HG03280 (cell line): ENCODE data around the gene CBY1.

Experiments used
- ATAC-seq: cut with Tn5 transposase; IDR thresholded peaks from one replicate; pipeline ENCODE4 v1.9.1; 2021; ENCODE audit warnings: mild to moderate bottlenecking, moderate library complexity; ENCODE audit not compliant: unreplicated experiment

Gene CBY1

DNA sequence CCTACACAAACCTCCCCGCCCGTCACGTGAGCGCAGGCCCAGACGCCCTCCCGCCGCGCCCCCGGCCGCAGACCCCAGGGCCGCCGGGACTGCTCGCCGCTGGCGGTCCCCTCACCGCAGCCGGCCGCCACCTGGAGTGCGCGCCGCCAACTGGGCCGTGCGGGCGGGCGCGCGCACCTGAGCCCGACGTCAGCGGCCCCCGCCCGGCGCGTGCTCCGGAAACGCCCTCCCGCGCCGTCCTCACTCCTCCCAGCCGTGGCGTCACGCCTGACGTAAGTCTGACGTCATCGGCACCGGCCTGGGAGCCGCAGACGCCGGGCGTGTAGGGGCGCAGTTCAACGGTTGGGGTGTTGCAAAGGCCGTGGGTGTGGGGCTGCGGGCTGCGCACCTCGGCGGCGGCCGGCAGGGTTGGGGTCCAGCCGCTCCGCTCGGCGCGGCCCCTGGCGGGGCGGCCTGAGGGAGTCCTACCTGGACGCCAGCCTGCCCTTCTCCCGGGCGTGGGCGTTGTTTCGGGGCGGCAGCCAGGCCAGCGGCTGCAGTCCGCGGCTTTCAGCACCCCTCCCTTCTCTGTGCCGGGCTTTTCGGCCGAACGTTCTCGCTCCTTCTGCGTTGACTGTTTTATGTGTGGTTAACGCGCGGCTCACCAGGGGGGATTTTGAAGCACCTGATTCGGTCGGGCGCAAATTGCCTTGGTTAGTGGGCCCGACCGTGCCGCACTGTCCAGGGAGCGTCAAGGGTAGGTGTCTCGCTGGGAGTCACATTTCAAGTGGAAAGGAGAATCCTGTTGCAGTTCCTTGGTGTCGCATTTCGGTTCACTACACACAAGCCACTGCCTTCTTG is 44.6 kb downstream of the CBY1 start, which contains the start of gene JOSD1:
Gene JOSD1 (minus strand): TSS at position 155 of the 840 bp plus-strand sequence. CDS start 956 bp downstream, outside the sequence.
- peak; percentile 40 for ATAC-seq

GRCh38 chr22:38704654-38705234 is 48.3 kb downstream of the CBY1 start:
- no peak for ATAC-seq

GRCh38 chr22:38705235-38706100 is 49.0 kb downstream of the CBY1 start, which contains the start of gene GTPBP1:
GTPBP1 (plus strand) TSS chr22:38705944; CDS start chr22:38705956, 12 bp downstream.
- ATAC-seq: peak; percentile 67

GRCh38 chr22:38706101-38706900 is 49.9 kb downstream of the CBY1 start:
- ATAC-seq: peak; percentile 1

- ATAC-seq: no peak
Measured at GRCh38 chr22:38706901-38707195, 50.4 kb downstream of the CBY1 start.

DNA sequence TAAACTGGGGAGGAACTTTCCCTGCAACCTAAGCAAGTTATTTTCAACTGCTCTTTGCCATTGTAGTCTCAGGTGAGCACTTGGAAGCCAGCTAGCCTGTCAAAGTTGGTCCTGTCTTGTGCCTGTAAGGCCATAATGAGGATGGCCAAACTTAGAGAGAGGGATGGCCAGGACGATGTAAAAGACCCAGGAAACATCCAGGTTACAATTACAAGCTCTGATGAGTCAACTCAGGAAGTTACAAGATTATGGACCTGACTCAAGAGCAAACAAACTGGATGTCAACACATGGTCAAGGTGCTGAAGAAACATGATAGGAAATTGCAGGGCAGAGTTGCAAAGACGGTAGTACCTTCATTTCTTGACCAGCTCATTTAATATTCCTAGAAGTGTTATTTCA is 50.9 kb downstream of the CBY1 start:
- ATAC-seq: no peak

GRCh38 chr22:38707984-38708383 is 51.5 kb downstream of the CBY1 start:
- no peak for ATAC-seq

DNA sequence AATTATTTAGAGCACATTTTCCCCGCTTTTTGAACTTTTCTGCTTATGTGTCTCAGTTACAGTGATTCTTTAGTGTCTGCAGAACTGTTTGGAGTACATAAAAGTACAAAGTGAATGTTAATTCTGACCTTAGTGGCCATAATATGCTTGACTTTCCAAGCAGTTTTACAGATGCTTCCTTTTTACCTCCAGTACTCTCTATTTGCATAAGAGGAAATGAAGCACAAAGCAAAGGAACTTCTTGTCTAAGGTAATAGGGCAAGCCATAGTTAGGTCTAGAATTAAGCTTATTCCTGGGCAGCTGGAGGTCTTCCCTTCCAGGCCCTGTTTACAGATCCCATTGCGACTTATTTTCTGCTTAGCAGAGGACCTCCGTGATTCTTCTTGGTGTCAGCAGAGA is 52.9 kb downstream of the CBY1 start:
- no peak for ATAC-seq

GRCh38 chr22:38710351-38710750 is 53.9 kb downstream of the CBY1 start:
- ATAC-seq: no peak

DNA sequence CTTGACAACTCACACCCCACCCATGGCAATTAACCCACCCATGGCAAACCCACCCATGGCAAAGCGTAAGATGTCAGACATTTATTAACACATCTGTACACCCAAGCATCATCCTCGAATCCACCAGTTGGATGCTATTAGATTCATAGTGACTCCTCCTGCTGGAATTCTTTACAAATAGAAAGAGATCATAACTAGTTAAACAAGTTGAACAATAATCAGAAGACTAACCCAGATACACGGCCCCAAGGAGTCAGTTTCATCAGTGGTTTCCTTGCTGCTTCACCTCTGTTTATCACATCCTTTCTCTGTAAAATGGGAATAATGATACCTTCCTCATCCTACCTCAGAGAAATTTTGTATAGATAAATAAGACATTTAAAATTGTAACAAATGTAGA is 54.4 kb downstream of the CBY1 start:
- no peak for ATAC-seq

- ATAC-seq: no peak
Measured at GRCh38 chr22:38712486-38713207, 56.2 kb downstream of the CBY1 start.

- ATAC-seq: no peak
Measured at GRCh38 chr22:38713921-38714320, 57.5 kb downstream of the CBY1 start.

DNA sequence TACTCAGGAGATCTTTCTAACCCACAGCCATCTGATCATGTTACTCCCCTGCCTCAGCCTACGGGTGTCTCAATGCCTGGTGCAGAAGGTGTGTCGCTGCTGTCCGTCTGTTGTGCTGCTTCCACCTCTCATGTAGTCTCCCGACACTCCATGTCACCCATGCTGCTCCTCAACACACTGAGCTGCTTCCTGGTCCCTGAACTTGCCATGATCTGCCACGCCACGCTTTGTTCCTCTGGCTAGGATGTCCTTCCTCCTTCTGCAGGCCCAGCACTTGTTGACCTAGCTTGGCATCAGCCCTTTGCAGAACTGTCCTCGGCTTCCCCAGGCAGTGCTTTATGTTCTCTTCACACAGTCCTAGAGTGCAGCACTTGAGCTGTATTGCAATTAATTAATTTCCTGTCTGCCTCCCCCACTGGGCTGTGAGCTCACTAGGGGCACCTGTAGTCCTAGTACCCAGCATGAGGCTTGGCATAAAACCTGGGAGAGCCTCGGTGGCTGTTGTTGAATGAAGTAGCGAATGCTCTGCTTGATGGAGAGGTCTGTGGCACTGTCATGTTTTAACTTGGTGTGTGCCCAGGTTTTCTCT is 58.8 kb downstream of the CBY1 start:
- ATAC-seq: no peak

DNA sequence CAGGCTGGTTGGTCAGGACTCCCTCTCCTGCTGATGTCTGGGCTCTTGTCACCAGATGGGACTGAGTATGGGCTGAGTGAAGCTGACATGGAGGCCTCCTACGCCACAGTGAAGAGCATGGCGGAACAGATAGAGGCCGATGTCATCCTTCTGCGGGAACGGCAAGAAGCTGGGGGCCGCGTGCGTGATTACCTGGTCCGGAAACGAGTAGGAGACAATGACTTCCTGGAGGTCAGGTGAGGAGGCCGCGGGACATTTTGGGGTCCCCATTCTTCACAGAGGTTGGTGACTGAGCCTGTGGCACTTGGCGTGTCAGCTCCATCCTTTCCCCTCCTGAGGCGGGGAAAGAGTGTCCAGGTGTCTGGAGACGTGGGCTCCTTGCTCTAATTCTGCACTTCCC is 59.4 kb downstream of the CBY1 start:
- ATAC-seq: no peak

- no peak for ATAC-seq
Measured at GRCh38 chr22:38716271-38716670, 59.8 kb downstream of the CBY1 start.

DNA sequence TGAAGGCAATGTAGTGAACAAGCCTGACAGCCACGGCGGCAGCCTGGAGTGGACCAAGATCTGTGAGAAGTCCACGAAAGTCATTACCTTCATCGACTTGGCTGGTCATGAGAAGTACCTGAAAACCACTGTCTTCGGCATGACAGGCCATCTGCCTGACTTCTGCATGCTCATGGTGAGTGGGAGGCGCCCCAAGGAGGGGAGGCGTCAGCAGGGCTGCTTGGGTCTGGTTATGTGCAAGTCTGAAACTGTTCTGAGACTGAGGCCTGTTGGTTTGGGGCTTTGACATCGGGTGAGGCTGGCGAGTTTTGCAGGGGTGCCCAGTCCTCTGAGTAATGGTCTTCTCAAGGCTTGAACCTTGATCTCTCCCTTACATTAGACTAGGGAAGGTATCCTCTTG is 60.4 kb downstream of the CBY1 start:
- no peak for ATAC-seq

GRCh38 chr22:38717244-38717643 is 60.8 kb downstream of the CBY1 start:
- ATAC-seq: no peak

DNA sequence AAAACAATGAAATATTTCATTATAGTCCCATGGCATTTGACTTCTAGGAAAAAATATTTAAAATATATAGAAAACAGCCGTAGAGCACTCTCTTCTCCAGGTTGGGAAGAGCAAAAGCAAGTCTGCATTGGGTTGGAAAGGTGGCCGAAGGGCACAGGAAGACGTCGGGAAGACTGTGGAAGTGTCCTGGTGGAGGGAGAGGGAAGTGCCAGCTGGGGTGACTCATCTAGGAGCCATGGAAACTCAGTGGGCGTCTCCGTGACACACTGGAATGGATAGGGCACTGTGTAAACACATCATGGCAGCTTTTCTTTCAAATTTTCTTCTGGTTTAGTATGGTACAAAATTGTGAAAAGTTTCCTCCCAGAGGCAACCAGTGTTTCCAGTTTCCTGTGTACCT is 62.0 kb downstream of the CBY1 start:
- no peak for ATAC-seq

DNA sequence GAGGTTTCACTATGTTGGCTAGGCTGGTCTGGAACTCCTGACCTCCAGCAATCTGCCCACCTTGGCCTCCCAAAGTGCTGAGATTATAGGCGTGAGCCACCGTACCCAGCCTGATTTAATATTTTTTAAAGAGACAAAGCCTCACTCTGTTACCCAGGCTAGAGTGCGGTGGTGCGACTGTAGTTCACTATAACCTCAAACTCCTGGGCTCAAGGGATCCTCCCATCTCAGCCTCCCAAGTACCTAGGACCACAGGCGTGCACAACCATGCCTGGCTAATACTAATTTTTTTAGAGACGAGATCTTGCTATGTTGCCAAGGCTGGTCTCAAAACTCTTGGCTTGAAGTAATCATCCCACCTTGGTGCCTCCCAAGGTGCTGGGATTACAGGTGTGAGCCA is 62.8 kb downstream of the CBY1 start:
- ATAC-seq: no peak

GRCh38 chr22:38720350-38720749 is 63.9 kb downstream of the CBY1 start:
- no peak for ATAC-seq
